Stimulated activated CD4-positive, alpha-beta T cell treated with anti-CD3 and anti-CD28 coated beads, Interleukin-15, amount 100 ng/mL, for 24 hours (primary cell): Measurements from ENCODE around the gene GFRA1.

Experiments used
- DNase-seq: peaks from one replicate; pipeline ENCODE4 v3.0.0-alpha.2; 2020

Gene GFRA1

GRCh38 chr10:116024271-116024878 lies 248.6 kb downstream of the GFRA1 start:
- DNase-seq = no peak

GRCh38 chr10:116017405-116017804 lies 255.6 kb downstream of the GFRA1 start:
- DNase-seq = no peak

- no peak for DNase-seq
These were observed 257.2 kb downstream of the GFRA1 start for GRCh38 chr10:116015583-116016333.

- no peak for DNase-seq
These were observed 258.0 kb downstream of the GFRA1 start for GRCh38 chr10:116014871-116015582.

- DNase-seq = no peak
These were observed 258.7 kb downstream of the GFRA1 start for GRCh38 chr10:116014326-116014725.

GRCh38 chr10:116011929-116012328 lies 261.1 kb downstream of the GFRA1 start:
- DNase-seq = no peak

- no peak for DNase-seq
These were observed 265.6 kb downstream of the GFRA1 start for GRCh38 chr10:116007256-116007891.
